Astrocyte of the cerebellum (primary cell): ENCODE measurements around the gene PLB1.

Source experiments
- DNase-seq: peaks from one replicate; pipeline ENCODE4 v3.0.0-alpha.2; 2011; ENCODE audit warnings: low read depth
- H3K4me3 ChIP-seq: 2 replicates; pipeline ENCODE4 v1.5.1; 2011; ENCODE audit warnings: mild to moderate bottlenecking, low read depth, low read length, moderate library complexity
- CTCF ChIP-seq: IDR thresholded peaks from 2 replicates; pipeline ENCODE4 v1.5.1; 2012; ENCODE audit warnings: low read length, low read depth, moderate library complexity, mild to moderate bottlenecking; ENCODE audit errors: missing control alignments
- in situ Hi-C: cut with HindIII; loops from 2 replicates; pipeline ENCODE4 v1.10.0; 2017; ENCODE audit warnings: low sequenced_read_pairs

Gene PLB1

GRCh38 chr2:28693223-28693622, 197.4 kb downstream of the PLB1 start:
- in situ Hi-C loops: no loop called here
- no peak overlapping the region for H3K4me3 ChIP-seq
- DNase-seq: no peak
- TF ChIP-seq CTCF: no peak
